Stimulated activated CD4-positive, alpha-beta T cell treated with anti-CD3 and anti-CD28 coated beads, Interleukin-4, amount 100 ng/mL, for 48 hours (primary cell): ENCODE results near the gene PLSCR5.

Experiments used
- DNase-seq, 2 donors: peaks; one replicate each; pipeline ENCODE4 v3.0.0-alpha.2; 2020; ENCODE audit warnings: low read depth in 2 of 2

Gene PLSCR5, protein sequence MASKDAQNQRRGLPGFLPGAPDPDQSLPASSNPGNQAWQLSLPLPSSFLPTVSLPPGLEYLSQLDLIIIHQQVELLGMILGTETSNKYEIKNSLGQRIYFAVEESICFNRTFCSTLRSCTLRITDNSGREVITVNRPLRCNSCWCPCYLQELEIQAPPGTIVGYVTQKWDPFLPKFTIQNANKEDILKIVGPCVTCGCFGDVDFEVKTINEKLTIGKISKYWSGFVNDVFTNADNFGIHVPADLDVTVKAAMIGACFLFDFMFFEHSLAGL

DNA sequence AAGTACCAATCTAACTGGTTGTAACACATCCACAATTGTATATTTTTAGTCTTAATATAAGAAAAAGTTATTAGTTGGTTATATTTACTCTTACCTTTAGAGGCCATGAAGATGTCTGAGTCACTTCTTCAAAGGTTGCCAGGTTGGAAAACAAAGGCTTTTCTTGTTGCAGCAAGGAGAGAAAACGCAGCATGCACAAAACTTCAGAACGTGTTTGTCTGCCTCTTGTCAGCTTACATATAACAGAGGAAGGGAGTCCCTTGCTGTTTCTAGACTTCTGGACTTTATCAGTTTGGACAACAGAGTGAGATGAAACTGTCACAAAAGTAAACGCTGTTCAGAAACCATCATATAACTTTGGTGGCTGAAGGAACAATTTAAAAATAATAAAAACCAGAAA lies at the start of gene PLSCR5:
PLSCR5 (minus strand) TSS at position 241 of the 400 bp plus-strand sequence; CDS start at position 107, 134 bp downstream.
- DNase-seq, result no peak

DNA sequence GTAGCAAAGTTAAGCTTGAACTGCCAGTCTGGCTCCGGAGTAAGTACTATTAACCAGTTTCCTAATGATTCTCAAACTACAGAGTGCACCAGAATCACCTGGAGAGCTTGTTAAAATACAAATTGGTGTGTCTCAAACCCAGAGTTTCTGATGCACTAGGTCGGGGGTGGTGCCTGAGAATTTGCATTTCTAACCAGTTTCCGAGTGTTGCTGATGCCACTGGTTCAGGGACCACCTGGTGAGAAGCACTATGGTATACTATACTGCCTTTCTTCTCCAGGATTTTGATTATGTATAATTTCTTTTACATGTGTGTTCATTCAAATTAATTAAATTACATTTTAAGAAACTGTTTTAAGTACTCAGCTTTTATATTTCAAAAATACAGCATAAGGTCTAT lies 48.8 kb upstream of the PLSCR5 start:
- no peak for DNase-seq

DNA sequence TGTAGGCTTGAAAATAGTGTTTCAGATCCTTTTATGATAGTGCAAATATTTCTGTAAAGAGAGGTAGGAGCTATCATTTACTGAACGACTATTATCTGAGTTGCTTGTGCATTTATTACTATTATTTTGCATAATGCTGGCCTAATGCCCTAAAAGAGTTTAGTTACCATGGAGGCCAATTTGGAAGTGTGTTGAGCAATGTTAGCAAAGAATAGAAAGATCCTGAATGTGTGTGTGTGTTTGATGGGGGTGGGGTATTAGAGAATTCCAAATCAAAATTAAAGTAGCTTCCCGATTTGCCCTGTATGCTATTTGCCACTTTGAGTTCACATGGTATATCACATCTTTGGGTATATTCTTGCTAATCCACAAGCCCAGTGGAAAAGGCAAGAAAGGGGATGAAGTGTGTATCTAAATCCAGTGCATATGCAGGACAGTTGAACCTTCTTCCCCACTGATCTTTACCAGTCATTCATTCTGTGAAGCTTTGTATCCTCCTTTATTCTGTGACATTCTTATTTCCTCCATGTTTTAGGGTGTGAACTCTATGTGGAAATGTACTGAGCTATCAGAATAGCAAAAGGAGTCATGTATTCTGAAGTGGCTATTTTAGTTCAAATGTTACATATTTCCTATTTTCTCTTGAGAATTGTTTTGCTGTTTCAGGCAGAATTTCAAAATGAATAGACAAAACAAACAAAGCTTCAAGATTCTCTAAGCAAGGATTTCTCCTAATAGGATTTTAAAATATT lies 45.7 kb upstream of the PLSCR5 start:
- DNase-seq, result no peak

DNA sequence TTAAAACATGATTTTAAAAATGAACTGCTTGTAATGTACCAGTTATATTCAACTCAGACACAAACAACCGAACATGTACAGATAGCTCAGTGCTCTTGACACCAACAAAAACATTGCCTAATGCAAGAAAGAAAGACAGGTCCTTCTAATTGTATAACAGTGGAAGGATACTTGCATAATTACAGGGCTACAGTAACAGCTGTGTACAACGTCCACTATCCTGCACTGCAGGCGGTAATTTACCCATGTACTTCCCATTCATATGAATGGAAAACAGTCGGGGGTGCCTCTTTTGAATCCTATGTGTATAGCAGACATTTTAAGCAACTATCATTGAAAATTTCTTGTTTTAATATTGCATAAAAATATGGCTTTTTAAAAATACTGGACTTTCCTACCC lies 41.1 kb upstream of the PLSCR5 start:
- no peak for DNase-seq

DNA sequence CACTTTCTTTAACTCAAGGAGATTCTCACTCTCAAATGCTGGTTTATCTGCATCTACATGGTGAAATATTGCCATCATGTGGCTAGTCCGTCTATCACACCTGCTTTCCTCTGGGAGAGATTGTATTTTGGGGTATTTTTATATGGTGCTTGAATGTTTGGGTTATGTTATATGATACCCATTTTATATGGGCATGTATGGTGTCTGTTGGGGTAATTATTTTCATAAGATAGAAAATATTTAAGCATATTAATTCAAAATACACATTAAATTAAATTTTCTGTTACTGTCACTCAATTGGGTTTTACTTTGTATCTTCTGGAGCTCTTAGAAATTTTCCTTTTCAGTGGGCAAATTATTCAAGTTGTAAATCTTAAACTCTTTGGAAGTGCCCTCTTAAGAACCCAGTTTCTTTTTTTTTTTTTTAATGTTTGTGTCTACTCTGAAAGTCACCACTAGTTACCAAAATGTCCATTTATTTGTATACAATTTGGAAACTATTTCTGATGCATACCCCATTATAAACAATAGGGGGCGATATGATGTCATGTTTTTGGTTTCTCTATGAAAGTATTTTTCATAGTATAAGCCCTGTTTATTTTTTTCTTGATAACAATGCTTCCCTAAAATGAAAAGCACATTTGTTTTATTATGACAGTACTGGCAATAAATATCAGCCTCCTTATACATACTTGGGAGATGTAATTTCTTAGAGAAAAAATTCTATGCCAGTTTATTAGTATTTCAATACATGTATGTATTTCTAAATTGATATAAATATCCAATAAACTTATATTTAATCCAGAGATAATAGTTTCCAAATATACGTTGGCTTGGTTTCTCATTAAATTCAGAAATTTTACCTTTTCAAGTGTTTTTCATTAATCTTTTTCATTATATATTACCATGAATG lies 36.1 kb upstream of the PLSCR5 start:
- DNase-seq, result no peak

DNA sequence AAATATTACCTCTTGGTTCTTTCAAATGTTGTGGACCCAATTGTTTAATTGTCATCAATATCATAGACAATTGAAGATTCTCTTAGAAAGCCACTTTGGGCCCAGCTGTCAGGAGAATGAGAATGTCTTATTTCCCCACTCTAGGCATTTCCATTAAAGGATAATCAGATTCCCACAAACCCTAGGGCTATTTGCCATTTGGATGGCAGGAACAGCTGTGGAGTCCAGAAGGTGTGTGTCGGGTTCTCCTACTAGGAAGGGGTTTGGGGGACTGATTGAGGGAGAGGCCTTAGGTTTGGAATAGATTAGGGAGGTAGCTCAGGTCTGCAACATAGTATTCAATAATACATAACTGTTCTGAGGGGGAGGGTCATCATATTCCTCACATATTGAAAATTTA lies 35.2 kb upstream of the PLSCR5 start:
- DNase-seq, result no peak

DNA sequence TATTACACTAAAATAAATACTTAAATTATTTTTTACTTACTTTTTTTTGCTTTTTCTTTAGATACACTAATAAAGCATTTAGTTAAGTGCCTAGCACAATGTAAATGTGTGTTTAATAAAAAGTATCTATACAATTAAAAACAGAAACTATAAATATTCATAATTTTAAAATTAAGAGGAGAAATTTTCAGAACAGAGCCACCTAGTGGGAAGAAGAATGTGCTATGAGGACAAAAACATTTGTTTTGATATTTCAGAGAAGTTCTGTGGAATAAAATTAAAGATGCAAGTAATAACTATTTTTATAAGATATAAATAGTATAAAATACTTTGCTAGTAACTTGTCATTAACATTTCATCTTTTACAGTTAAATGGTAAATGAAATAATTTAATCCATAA lies 33.6 kb upstream of the PLSCR5 start:
- no peak for DNase-seq

DNA sequence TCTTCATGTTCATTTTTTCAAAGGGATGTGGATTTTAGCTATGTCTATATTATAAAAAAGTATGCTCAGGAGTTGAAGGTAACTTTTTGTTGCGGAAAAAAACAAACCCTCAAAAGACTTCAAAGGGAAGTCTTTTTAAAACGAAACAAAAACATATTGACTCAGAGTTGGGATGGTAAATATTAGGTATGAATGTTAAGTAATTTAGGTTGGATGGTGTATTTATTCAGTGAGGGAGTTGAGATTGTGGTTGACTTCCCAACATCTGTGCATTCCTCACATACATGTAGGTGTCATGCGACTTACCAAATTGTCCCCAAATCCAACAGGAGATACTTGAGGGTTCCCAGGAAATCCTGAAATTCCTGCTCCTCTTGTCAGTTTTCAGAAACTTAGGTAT lies 32.7 kb upstream of the PLSCR5 start:
- no peak for DNase-seq

DNA sequence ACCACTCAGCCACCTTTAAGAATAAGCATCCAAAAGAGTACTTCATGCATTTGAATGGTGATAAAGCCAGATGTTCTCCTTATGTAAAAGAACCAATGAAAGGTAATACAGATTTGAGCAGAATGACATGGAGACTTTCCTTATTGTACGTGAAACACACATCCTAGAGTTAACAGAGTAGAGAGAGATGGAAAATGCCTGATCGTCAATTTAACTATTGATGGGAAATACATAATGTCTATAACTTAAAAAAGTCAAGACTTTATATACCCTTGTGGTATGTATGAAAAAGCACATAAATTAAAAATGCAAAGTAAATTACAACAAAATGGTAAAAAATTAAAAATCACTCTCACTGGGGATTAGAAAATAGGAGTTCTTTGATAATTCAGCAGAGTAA lies 31.7 kb upstream of the PLSCR5 start:
- no peak for DNase-seq

DNA sequence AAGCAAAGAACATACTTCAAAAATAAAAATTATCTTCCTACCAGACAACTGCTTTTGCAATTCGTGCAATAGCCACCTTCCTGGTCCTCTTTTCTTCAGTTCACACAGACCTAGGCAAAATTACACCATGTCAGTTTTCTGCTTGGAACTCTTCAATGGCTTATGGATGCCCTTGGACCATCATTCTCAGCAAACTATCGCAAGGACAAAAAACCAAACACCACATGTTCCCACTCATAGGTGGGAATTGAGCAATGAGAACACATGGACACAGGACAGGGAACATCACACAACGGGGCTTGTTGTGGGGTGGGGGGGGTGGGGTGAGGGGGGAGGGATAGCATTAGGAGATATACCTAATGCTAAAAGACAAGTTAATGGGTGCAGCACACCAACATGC lies 29.2 kb upstream of the PLSCR5 start:
- DNase-seq, result no peak

DNA sequence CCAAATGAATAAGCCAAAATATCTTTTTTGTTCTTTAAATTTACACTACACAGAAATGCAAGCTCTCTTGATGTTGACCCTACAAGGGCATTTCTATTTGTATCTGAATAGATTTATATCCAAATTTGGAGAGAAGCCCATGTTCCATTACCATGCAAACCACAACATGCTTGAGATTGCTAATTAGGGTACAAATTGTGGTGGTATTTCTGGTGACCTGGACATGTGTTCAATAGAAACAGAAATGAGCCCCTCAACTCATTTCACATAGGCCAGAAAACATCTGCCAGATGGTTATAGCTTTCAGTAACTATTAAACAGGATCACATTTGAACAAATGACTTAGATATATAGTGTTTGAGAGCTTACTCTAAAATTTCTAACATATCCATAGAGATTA lies 23.5 kb upstream of the PLSCR5 start:
- no peak for DNase-seq

DNA sequence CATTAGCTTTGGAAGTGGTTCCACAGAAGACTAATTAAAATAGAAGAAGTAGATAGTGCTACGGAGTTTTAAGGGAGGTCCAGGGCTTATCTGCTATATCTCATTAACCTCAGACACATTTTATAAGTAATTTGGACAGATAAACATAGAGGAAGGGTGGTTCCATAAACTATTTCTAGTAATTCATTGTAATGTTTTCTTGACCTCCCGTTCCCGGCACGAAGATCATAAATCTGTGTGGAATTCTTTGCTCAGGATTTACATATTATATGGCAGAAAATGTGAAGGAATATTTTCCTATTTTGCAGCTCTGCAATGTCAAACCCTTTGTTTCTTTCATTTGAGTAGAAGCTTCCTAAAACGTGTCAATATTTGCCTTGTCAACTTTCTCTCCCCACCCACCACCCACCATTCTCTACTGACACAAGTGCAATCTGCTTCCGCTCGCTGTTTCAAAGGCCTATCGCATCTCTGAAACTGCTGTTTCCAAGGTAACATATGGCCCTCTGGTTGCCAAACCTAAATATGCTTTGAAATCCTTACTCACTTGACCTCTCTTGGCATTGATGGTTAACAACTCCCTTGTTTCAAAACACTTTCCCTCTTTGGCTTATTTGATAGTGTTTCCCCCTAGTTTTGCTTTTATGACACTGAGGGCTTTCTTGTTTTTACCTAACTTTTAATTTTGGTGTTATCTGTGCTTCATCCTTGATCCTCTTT lies 21.4 kb upstream of the PLSCR5 start:
- no peak for DNase-seq

DNA sequence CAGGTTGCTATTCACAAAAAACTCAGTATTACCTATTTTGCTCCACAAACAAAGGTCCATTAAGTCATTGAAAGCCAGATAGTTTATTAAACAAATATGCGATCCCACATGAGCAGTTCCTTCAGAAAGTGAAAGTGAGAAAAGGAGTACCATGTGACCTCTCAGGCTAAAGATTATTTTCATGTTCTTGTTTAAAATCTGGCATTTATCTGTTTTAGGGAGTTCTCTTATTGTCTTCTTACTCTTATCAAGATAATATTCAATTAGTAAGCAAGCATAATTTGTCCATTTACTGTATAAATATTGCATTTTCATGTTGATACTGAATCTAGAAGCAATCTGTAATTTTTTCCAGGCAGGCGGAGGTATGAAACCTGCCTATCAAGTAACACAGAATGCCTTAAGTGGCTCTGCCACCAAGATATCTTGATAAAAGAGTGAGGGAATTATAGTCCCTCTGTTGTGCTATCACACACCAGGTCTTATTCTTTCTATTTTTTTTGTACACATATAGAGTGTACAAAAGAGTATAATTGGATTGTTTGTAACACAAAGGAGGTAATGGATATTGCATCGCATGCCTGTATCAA lies 20.1 kb upstream of the PLSCR5 start:
- no peak for DNase-seq

DNA sequence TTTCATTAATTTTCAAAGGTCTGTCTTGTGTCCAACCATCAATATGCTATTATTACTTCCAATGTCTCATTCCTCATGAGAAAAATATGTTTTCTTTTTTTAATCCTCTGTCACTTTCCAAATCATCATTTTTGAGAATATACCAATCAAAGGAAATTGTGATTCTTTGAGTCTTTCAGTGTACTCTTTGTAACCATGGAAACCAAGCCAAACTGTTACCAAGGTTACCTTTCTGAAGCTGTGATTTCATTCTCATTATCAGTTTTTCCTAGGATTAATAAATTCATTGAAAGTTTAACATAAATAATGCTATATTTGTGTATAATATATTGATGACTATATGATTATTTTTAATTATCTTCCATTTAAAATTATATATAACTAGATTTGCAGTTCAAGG lies 16.6 kb upstream of the PLSCR5 start:
- no peak for DNase-seq

DNA sequence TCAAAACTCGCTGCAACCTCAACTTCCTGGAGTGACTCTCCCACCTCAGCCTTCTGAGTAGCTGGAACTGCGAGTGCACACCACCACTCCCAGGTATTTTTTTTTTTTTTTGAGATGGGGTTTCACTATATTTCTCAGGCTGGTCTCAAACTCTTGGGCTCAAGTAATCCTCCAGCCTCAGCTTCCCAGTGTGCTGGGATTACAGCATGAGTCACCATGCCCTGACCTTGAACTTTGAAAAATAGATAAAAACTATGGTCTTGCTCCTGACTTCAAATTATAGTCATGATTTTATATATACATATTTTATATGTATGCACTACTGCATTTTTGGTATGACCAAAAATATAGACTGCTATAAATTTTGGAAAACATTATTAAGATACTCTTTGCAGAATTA lies 6.9 kb upstream of the PLSCR5 start:
- DNase-seq, result no peak

DNA sequence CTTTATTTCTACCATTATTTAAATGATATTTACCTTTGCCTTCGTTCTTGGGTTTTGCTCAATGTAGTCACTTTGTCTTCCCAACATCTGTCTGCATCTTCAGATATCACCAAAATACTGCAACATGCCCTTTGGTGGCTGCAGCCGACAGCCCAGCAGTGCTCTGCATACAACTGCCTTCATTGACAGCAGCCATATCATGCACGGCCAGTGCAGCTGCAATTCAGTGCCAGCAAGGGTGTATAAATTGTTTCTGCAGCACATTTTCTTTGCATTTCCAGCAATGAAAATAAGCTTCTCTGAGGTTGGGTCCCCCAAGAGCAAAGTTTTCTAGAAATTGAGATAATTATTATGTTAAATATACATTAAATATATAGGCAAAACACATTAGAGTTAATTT lies 6.0 kb upstream of the PLSCR5 start:
- DNase-seq, result no peak

DNA sequence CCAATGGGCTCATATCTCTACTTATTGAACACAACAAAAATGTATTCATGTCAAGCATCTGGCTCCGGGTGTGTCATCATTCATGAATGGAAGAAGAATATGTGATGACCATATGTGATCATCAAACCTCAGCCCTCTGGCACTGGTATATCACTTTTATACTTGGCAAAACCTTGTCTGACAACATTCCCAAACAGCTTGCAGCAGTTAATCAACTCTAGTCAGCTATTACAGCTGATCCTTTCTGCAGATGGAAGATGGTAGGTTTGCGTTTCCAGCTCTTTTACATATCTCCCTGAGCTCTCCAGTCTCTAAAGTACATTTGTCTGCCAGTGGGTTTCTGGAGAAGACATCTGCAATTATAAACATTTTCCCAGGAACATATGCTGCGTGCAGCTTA lies 6.6 kb downstream of the PLSCR5 start:
- DNase-seq, result no peak

DNA sequence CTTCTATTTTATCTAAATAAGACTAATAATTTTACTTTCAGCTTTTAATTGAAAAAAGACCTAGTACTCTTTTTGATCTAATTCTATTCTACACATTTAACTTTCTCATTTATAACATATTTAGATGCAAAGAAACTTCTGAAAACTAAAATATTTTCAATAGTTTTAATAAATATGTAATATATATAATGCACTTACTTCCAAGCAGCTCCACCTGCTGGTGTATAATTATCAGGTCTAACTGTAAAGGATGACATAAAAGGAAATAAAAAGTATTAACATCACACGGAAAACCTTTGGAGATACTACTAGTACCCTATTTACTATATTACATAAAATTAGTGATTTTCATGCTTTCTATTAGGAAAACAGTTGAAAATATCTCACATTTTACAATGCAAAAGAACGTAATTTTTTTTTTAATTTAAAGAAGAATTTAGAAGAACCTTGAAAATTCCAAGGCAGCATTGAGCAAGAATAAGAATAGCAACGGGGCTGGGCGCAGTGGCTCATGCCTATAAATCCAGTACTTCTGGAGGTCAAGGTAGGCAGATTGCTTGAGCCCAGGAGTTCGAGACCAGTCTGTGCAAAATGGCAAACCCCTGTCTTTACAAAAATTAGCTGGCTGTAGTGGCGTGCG lies 10.2 kb downstream of the PLSCR5 start:
- DNase-seq, result no peak

DNA sequence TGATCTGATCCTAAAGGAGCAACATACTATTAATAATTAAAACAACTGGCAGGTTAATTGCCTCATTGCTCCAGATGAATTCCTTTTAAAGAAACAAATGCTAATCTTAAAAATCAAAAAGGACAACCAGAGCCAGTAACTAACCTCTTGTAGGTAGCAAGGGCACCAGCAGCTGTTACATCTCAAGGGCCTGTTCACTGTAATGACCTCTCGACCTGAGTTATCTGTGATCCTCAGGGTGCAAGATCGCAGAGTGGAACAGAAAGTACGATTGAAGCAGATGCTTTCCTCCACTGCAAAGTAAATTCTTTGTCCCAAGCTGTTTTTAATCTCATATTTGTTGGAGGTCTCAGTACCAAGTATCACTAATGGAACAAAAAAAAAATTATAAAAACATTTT lies 11.4 kb downstream of the PLSCR5 start:
- no peak for DNase-seq

DNA sequence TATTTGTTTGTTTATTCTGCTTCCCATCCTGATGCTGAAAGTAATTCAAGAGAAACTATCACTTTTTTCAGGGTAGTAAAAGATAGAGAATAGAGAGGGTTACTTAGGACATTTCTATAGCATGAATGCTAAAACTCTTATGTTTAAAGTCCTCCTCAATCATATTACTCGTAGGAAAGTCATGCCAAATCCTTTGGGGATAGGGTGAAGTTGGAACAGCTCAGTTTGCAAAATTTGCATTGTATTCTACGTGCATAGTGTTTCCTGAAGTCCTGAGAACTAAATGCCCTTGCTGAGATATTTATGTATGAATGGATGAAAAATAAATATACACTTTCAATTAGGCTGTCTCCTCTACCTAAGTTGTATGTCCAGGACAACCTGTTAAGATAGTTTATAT lies 14.6 kb downstream of the PLSCR5 start:
- no peak for DNase-seq

DNA sequence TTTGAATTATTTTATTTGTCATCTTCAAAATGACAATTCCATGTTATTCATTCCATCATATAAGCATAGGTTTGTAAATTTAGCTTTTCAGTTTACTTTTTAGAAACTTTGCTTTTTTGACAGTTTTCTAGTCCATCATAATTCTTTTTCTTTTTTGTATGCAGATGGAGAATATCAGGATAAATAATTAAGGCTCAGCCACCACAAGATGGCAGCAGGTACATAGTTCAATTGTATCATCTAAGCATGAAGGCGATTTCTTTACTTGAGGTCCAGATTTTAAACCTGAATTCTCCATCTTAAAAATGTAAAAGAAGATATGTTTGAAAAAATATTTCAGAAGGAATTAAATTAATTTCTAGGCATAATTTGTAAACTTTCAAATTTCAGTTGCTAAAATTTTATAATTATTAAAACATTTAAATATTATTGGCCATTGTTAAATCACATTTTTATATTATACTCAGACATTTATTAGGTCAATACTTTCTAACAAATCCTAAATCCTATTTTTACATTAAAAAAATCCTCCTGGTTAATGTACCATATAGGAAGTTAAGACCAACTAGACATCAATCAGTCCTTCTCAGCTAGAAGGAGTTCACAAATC lies 15.1 kb downstream of the PLSCR5 start:
- DNase-seq, result peak in 1 of 2 donors; percentile 3
